ENCODE measurements around the gene SH3RF1.

GRCh38 chr4:169238445-169238844 is 32.3 kb downstream of the SH3RF1 start:
- TF ChIP-seq CTCF (conservative IDR thresholded peaks at IDR 0.05 in 1 of 2, IDR thresholded peaks at IDR 0.05 in 1 of 2; ENCODE audit: extremely low read depth in 1 of 2, insufficient read depth in 1 of 2, low read depth in 1 of 2, low read length in 2 of 2) (no peak), EZH2 (IDR thresholded peaks at IDR 0.05; ENCODE audit: borderline replicate concordance, low read length) (no peak)
